GM18511 (cell line): ENCODE measurements around the gene ST8SIA6.
"Not testable (repeated sequence)": the region's sequence is repeated elsewhere in the genome, so short reads cannot be mapped to it uniquely, and the experiment has no call there.

Source experiments
- ATAC-seq: cut with Tn5 transposase; IDR thresholded peaks from one replicate; pipeline ENCODE4 v1.9.1; 2021; ENCODE audit warnings: mild to moderate bottlenecking, moderate library complexity; ENCODE audit not compliant: unreplicated experiment

ST8SIA6 gene

DNA sequence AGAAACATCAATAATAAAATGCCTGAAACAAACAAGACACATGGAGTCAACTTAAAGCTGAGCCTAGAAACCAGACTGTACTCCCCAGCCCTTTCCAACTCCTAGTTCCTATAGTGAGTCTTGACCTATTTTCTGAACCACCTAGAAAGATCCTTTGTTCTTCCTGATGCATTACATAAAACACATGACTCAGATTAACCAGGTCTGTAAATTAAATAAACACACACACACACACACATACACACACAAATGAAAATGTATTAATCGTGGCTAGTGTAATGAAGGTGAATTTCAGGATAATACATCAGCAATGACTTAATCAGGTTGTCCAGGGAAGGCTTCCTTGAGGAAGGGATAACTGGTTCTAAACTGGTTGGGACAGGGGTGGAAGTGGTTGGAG lies 104.7 kb downstream of the ST8SIA6 start:
- ATAC-seq = no peak

DNA sequence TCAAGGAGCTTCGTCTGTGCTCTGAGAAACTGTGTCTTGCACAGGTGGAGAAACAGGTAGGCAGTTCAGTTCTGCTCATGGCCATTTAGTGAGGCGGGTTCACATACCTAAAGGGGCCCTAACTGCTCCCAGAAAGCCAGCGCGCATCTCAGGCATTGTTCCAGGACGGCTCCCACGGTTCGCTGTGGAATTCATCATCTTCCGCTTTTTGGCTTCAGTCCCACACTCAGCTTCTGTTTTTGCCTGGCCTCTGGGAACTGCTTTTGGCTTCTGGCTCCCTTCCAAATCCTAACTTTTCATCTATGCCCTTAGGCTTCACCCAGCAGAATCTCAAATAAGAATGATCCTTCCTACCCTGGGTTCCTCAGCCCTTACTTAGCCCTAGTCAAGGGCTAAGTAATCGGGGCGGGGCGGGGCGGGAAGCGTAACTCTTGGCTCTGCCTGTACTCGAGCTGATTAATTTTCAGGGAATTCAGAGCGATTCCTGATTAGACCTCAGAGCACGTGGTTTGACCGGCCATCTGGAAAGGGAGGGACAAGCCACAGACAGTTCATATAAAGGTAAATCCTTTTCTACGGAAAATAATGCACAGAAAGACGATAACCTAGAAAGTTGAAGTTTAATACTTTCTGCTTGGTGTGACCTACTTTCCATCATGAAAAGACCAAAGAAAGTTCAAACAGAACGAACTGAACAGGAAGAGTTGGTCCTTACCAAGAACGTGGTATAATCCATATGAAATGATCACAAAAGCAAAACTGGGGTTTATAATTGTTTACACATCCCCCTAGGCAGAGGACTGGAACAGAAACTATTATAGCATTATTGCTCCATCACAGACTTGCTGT lies 105.7 kb downstream of the ST8SIA6 start:
- ATAC-seq = no peak

DNA sequence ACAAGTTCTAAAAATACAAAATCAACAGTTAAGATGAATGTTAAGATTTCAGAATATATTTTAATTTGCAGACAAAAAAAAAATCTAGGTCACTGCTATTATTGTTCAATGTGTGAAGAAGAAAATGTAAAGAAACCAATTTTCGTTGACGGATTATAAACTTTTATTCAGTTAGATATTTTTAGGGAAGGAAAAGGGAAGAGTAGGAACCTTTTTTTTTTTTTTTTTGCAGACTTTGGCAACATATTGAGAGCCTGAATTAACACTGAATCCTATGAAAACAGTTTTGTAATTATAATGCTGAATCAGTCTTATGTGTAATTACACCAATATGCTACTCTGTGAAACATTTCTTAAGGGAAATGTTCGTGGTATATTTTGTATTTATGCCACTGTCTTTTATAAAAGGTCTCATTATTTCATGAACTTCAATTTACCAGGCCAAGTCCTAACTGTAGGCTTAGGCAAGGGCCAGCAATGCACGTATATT lies 106.3 kb downstream of the ST8SIA6 start:
- no peak for ATAC-seq

DNA sequence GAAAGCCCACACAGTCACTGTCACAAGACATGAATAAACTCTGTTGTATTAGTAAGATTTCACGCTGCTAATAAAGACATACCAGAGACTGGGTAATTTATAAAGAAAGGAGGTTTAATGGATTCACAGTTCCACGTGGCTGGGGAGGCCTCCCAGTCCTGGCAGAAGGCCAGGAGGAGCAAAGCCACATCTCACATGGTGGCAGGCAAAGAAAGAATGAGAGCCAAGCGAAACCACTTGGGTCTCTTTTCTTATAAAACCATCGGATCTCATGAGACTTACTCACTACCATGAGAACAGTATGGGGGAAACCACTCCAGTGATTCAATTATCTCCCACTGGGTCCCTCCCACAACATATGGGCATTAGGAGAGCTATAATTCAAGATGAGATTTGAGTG lies 110.2 kb downstream of the ST8SIA6 start:
- no peak for ATAC-seq

DNA sequence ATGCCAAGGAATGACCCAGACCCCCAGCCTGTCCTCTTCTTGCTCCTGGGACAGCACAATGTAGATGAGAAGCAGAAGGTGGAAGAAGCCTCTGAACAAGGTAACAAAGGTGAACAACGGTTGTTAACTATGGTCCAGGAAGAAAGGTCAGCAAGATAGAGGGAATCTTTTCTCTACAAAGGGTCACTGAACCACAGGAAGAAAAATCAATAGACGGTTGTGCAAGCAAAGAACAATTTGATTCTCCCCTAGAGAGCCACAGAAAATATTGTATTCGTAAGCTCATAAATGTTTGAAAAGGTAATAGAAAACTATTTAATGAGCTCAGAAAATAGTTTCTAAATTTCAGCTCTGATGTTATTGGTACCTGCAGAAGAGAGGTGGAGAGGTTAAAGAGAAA lies 111.3 kb downstream of the ST8SIA6 start:
- ATAC-seq = no peak

DNA sequence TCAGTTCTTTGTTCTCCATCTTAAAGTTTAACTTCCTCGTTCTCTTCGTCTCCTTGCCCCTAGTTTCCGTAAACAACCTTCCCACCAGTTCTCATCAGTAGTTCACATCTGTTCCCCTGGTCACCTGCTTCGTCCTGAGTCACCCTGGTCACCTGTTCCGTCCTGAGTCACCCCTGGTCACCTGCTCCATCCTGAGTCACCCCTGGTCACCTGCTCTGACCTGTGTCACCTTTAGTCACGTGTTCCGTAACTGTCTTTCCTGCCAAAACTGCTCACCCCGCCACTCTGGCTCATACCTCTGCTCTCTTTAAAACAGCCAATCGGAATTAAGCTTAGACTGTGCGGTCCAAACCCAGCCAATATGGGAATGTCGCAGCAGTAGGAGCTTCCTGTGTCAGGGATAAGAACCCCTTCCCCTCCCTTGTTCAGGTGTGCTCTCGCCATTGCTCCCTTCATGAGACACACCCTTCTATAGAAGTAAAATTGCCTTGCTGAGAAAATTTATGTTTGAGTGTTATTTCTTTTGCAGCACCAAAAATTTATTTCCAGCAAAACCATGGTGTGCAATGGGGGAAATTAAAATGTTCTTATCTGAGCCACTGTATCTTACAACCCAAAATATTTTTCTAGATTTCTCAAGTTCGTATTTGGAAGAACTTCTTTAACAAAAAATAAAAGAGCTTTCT lies 114.1 kb downstream of the ST8SIA6 start:
- ATAC-seq = no peak

DNA sequence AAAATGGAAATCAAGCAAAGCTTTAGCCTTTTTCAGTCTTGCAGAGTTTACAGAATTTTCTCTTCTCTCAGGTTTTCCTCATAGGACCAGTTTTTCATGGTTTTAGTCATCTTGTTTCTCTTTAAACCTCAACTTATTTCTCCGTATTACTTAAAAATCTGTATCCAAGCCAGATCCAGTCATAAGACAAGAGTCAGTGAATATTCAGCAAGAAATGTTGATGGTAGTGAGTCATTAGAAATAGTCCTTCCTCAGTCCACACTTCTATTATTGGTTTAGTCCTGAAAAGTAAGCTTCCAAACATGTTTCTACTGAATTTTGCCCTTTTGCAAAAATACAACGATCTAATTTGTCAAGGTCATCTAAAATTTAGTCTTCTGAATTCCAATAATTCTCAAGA lies 119.3 kb downstream of the ST8SIA6 start:
- no peak for ATAC-seq

DNA sequence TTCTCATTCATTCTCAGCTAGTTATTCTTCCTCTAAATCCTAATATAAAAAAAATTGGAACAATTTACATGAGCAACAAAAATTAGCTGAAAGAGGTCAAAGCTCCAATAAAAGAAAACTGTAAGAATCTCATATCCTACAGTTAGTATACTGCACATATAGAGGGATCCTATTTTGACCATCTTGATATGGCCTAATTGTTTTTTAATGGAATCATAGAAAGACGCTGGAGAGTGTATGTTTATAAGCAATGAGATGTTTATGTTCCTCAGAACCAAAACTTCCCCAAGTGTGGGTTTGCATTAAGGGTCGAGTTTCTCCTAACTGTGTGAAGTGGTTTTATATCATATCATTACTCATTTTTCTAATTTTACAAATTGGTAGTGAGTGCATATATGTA lies 123.9 kb downstream of the ST8SIA6 start:
- ATAC-seq = no peak

DNA sequence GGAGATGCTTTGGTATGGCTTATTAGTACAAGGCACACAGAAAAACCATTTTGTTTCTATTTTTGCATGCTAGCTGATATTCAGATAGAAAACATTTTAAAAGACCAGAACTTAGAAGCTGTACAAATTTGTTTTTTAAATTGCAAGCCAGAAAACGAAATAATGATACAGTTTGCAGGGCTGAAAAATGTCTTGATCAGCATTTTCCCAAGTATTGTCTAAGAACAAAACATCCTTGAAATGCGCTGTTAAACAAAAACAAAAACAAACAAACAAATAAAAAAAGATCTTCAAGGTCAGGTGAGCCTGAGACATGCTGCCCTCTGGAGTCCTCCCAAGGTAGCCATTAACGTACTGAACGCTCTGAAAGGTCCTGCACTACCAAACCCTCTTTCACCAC lies 128.0 kb downstream of the ST8SIA6 start:
- no peak for ATAC-seq

DNA sequence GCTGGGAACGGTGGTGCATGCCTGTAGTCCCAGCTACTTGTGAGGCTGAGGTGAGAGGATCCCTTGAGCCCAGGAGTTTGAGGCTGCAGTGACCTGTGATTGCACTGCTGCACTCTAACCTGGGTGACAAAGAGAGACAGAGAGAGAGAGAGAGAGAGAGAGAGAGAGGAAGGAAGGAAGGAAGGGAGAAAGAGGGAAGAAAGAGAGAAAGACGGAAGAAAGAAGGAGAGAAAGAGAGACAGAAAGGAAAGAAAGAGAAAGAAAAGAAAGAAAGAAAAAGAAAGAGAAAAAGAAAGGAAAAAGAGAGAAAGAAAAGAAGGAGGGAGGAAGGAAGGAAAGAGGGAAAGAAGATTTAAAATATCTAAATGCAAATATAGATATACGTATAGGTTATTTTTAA lies 132.4 kb downstream of the ST8SIA6 start:
- not testable (repeated sequence) for ATAC-seq

DNA sequence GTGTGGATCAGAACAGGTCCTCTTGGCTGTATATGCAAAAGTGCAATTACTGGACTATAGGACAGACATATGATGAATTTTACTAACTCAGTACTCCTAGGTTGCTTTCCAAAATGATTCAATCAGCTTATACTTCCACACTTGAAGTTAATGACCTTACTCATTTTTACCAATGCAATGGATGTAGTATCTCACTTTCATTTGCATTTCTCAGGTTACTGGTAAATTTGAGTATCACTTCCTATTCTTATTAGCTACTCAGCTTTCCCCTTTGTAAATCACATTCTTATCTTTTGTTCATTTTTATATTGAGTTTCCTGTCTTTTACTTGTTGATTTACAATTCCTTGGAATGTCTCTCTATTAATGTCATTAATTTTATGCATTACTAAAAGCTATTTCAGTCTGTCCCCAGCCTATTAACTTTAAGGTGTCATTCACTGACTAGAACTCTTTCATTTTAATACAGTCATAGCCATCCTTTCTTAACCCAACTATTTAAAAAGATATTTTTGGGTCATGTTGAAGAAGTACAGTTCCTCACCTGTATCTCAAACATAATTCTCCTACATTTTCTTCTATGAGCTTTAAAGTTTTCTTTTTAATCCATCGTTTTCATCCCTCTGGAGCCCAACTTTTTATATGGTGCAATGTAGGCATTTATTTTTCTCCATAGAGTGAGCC lies 137.8 kb downstream of the ST8SIA6 start:
- ATAC-seq = peak; percentile 95

DNA sequence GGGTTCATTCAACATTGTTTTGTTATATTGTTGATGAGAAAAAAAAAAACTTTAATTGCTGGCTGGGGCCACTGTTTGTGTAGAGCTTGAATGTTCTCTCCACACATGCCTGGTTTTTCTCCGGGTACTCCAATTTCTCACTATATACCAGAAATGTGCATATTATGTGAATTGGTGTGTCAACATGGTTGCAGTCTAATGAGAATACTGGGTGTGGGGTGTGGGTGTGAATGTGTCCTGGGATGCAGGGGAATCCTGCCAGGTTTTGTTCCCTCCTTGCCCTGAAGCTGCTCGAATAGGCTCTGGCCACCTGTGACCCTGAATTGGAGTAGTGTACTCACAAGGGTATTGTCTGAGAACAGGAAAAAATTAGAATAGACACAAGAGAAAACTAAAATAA lies 145.0 kb downstream of the ST8SIA6 start:
- ATAC-seq = no peak

DNA sequence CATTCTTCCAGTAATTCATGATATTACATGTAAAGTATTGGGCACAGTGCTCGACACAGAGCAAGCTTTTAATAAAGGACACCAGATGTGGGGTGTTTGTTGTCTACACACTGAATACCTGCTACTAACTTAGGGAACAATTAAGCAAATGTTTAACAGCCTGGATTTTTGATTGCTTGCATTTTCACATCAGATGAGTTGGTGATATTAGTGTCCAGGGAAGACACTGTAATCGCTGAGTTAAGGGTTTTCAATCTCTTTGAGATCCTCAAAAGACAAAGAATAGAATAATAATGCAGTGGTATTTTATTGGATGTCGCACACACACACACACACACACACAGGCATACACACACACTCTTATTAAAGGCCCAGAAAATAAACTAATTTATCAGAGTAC lies 147.3 kb downstream of the ST8SIA6 start:
- ATAC-seq = no peak

DNA sequence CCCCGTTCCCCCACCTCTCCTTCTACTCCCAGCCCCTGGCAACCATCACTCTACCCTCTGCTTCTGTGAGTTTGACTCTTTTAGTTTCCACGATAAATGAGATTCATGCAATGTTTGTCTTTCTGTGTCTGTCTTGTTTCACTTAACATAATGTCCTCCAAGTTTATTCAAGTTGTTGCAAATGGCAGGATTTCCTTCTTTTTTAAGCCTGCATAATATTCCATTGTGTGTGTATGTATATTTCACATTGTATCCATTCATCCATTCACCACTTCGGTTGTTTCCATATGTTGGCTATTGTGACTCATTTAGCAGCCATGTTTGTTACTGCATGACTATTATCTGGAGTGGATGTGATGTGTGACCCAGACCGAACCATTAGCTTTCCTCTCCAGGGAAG lies 162.0 kb downstream of the ST8SIA6 start:
- no peak for ATAC-seq

DNA sequence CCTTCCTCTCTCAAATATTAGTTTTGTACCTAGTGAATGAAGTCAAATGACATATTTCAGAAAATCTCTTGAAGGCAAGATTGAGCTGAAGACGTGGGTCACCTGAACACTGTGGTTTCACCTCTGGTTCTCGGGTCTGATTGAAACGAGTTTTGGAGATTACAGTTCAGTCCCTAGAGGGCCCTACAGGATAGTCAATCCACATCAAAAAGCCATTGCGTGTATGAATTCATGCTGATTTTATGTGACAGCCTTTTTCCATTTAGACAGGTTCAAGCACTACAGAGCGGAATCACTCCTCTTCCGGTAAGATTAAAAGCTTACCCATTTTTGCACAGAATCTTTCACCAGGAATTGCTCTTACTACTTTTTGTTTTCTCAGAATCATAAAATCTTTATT lies 164.2 kb downstream of the ST8SIA6 start:
- no peak for ATAC-seq

DNA sequence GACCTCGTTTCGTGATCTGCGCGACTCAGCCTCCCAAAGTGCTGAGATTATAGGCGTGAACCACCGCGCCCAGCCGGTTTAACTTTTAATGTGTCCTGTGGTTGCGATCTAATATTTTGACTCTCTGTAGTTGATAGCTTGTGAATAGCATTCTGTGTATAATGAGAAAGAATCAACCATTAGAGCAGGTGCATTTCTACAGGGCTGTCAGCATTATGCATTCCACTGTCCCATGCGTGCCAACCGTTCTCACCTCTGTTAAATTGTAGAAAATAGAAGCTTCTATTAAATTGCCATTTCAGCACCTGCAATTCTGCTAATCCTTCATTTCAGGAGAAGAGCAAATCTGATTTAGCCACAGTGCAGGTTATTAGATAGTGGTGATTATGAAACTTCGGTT lies 164.6 kb downstream of the ST8SIA6 start:
- ATAC-seq = no peak

DNA sequence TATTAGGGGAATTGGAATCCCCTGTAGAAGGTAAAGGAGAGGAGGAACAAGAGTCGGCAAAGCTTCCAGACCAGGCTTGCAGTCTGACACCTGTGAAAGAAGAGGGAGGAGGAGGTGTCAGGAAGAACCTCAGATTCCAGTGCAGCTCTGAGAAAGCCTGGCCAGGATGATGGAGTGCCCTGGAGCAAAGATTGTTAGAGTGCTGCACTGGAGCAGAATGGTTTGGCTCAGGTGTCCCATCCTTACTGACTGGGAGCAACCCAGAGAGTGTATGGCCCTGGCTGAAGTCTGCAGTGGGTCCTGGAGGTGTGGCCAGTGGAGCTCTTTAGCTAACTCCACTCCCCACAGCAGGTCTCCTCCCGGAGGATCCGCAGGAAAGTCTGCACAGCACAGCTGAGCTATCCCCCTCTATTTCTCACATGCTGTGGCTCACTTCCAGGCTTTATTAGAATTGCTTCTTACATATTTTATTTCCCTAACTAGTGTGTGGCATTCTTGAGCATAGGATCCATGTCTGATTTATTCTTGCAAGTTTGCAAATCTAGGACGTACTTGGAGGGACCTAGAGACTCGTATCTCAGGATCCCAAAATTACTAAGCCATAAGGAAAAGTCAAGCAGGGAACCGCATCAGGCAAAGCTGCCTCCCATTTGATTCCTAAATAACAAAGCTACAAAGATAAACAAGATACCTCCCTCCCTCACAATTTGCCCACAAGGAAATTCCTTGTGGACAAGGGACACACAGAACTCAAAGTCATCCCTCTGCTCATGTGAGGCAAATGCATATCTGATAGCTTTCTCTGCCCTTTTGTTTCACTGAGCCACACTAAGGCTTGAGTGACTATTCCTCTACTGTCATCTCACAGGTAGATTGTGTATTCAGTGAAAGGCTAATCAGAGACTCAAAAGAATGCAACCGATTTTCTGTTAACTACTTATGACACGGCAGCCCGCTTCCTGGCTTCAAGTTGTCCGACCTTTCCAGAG lies 167.5 kb downstream of the ST8SIA6 start:
- no peak for ATAC-seq

DNA sequence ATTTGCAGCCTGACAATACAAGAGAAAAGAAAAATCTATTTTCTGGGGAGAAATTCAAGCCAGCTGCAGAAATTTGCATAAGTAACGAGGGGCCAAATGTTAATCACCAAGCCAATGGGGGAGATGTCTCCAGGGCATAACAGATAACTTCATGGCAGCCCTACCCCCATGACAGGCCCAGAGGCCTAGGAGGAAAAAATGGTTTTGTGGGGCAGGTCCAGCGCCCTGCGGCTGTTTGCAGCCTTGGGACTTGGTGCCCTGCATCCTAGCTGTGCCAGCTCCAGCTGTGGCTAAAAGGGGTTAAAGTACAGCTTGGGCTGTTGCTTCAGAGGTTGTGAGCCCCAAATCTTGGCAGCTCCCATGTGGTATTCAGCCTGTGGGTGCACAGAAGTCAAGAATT lies 172.1 kb downstream of the ST8SIA6 start:
- ATAC-seq = no peak

DNA sequence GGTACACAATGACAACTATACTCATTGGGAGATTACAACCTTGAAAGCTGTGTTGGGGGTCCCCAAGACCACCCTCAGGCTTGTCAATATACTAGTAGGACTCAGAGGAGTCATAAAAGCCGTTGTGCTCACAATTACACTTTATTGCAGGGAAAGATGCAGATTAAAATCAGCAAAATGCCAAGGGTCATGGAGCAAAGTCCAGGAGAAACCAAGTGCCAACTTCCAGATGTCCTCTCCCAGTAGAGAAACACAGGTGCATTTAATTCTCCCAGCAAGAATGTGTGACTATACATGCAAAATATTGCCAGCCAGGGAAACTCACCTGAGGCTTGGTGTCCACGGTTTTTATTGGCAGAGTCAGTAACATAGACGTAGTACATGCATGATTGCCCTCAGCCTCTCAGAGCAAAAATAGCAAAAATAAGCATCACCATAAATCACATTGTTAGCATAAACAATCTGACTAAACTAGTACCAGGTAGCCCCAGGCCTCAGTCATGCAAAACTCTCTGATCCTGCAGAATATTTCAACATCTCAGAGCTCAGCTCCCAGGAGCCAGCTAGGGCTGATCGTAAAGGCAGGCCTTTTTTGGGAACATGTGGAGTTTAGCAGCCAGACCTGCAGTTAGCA lies 175.7 kb downstream of the ST8SIA6 start:
- ATAC-seq = no peak

DNA sequence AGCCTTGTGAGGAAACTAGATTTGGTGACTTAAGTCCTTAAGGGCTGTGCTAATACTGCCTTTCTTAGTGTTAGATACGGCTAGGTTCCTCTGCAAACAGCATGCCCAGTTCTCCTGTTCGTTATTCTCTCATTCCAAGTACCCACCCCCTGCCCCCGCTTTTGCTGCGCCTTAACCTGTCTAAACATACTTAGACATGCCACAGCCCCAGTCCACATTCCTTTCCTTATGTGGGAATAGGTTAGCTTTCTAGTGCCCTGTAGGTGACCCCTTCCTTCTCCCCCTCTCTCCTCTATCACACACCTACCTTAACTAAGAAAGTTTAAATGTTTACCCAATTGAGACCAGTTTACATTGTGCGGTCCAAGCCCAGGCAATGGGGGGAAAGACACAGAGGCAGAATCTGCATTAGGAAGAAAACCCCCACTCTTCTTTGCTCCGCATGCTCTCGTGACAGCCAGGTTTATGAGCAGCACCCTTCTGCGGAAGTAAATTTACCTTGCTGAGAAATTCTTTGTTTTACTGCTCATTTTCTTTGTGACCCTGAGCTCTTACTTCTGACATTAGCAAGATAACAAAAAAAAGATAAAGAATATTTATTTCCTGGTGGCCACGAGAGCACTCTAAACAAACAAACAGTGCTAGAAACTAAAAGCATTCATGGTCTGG lies 177.5 kb downstream of the ST8SIA6 start:
- no peak for ATAC-seq
